BE2C (cell line): ENCODE measurements around the gene CARD14.
"Not testable (repeated sequence)": the region's sequence is repeated elsewhere in the genome, so short reads cannot be mapped to it uniquely, and the experiment has no call there.

Source experiments
- DNase-seq: peaks from one replicate; pipeline ENCODE4 v3.0.0-alpha.2; 2020
- H3K27me3 ChIP-seq: fragments of 250-450 bp; sonication (Bioruptor Pico); 2 replicates; pipeline ENCODE4 v1.5.1; 2020; ENCODE audit warnings: mild to moderate bottlenecking
- H3K36me3 ChIP-seq: fragments of 250-450 bp; sonication (Bioruptor Pico); 2 replicates; pipeline ENCODE4 v1.5.1; 2020; ENCODE audit warnings: mild to moderate bottlenecking
- H3K4me1 ChIP-seq: fragments of 250-450 bp; sonication (Bioruptor Pico); 2 replicates; pipeline ENCODE4 v1.5.1; 2020
- H3K4me3 ChIP-seq: 2 replicates; pipeline ENCODE4 v1.5.1; 2011; ENCODE audit warnings: low read depth, low read length
- H3K9me3 ChIP-seq: fragments of 250-450 bp; sonication (Bioruptor Pico); 2 replicates; pipeline ENCODE4 v1.5.1; 2020
- CTCF ChIP-seq: IDR thresholded peaks from 2 replicates; pipeline ENCODE4 v1.5.1; 2012; ENCODE audit warnings: mild to moderate bottlenecking, low read depth, low read length

The CARD14 gene

GRCh38 chr17:80196652-80197051 is 26.8 kb downstream of the CARD14 start:
- Histone ChIP-seq H3K9me3 (0 out of 2 replicates have a peak, but pooled peaks cover 3% of the 10 kb centered on the region), H3K4me1 (no peaks in the 10 kb centered on the region), H3K27me3 (no peaks in the 10 kb centered on the region), H3K4me3 (no peak overlapping the region), H3K36me3 (no peaks in the 10 kb centered on the region)
- DNase-seq: no peak
- TF ChIP-seq CTCF: no peak

- Histone ChIP-seq H3K4me1 (no peaks in the 10 kb centered on the region), H3K27me3 (no peaks in the 10 kb centered on the region), H3K4me3 (no peak overlapping the region), H3K9me3 (0 out of 2 replicates have a peak, but pooled peaks cover 3% of the 10 kb centered on the region), H3K36me3 (no peaks in the 10 kb centered on the region)
- no peak for TF ChIP-seq CTCF
- no peak for DNase-seq
These were observed 28.4 kb downstream of the CARD14 start for GRCh38 chr17:80198144-80198661.

GRCh38 chr17:80199295-80199694 is 29.5 kb downstream of the CARD14 start:
- H3K4me1 ChIP-seq, H3K27me3 ChIP-seq, H3K36me3 ChIP-seq, DNase-seq, H3K9me3 ChIP-seq, H3K4me3 ChIP-seq: not testable (repeated sequence)

- Histone ChIP-seq H3K27me3 (no peaks in the 10 kb centered on the region), H3K9me3 (0 out of 2 replicates have a peak, but pooled peaks cover 3% of the 10 kb centered on the region), H3K36me3 (no peaks in the 10 kb centered on the region), H3K4me1 (no peaks in the 10 kb centered on the region), H3K4me3 (no peak overlapping the region)
- no peak for DNase-seq
- no peak for TF ChIP-seq CTCF
These were observed 31.6 kb downstream of the CARD14 start for GRCh38 chr17:80201446-80201845.

GRCh38 chr17:80202197-80202596 is 32.4 kb downstream of the CARD14 start:
- Histone ChIP-seq H3K4me1 (no peaks in the 10 kb centered on the region), H3K9me3 (0 out of 2 replicates have a peak, but pooled peaks cover 3% of the 10 kb centered on the region), H3K4me3 (no peak overlapping the region), H3K36me3 (no peaks in the 10 kb centered on the region), H3K27me3 (no peaks in the 10 kb centered on the region)
- no peak for TF ChIP-seq CTCF
- DNase-seq: no peak

- Histone ChIP-seq H3K9me3 (0 out of 2 replicates have a peak, but pooled peaks cover 3% of the 10 kb centered on the region), H3K36me3 (no peaks in the 10 kb centered on the region), H3K4me3 (no peak overlapping the region), H3K4me1 (no peaks in the 10 kb centered on the region), H3K27me3 (no peaks in the 10 kb centered on the region)
- TF ChIP-seq CTCF: 0 out of 2 replicates have a peak, but pooled peaks have one; percentile 2
- DNase-seq: no peak
These were observed 33.7 kb downstream of the CARD14 start for GRCh38 chr17:80203471-80203963.
